Testis (tissue), 3 donors: Measurements from ENCODE around the gene TGFBI. TPM values are rescaled to one million over a fixed set of nuclear protein-coding genes. Genes with fewer than 3 reads are reported as not detected.

Source experiments
- DNase-seq: peaks from one replicate; pipeline ENCODE4 v3.0.0-alpha.2; 2019
- H3K27ac ChIP-seq, 2 donors: fragments of 200-600 bp; sonication (generic); one replicate each; pipeline ENCODE4 v1.5.1; 2019
- H3K27me3 ChIP-seq: fragments of 200-600 bp; sonication (generic); one replicate; pipeline ENCODE4 v1.5.1; 2019
- H3K36me3 ChIP-seq: fragments of 200-600 bp; sonication (generic); one replicate; pipeline ENCODE4 v1.5.1; 2017; ENCODE audit warnings: low read depth; ENCODE audit errors: missing control alignments
- H3K4me1 ChIP-seq: fragments of 200-600 bp; sonication (generic); one replicate; pipeline ENCODE4 v1.5.1; 2019
- H3K4me3 ChIP-seq, 2 donors: fragments of 200-600 bp; sonication (generic); one replicate each; pipeline ENCODE4 v1.5.1; 2017 to 2019
- H3K9me3 ChIP-seq: fragments of 200-600 bp; sonication (generic); one replicate; pipeline ENCODE4 v1.5.1; 2017
- POLR2A ChIP-seq: fragments of 450-650 bp; IDR thresholded peaks from one replicate; pipeline ENCODE4 v1.6.1; 2017; ENCODE audit warnings: antibody characterized with exemption, mild to moderate bottlenecking, moderate library complexity
- WGBS, 2 donors: methylation state at CpG; one replicate each; pipeline ENCODE4 v1.1.5; 2018; 5-methylcytosine and 5-hydroxymethylcytosine counted together
- intact Hi-C: fragments of 100-400 bp; cut with DNase I; formaldehyde crosslinking; loops from one replicate; pipeline ENCODE4 v1.15.1; 2023; ENCODE audit warnings: low total_unique reads
- polyA plus RNA-seq: library from polyadenylated mRNA; stranded (reverse); fragments of 350-450 nt; fragmentation: Illumina TruSeq; extraction: RNeasy Lipid Tissue Mini Kit (QIAGEN cat#74804); gene quantifications from one replicate; pipeline ENCODE4 v1.2.3, GENCODE V29; 2014; ENCODE audit warnings: low read depth, low replicate concordance; ENCODE audit not compliant: insufficient read depth
- total RNA-seq, 2 donors: library from RNA; depleted of rRNA; stranded (reverse); fragments of >200 nt; gene quantifications; one replicate each; pipeline ENCODE4 v1.2.3, GENCODE V29; 2016
- TF ChIP-seq, protein P1 (sequence below), 3 experiments: fragments of 450-650 bp in 2 of 3; fragments of 200-600 bp in 1 of 3; sonication (generic) in 1 of 3; IDR thresholded peaks; one replicate each; pipeline ENCODE4 v1.5.1; 2016 to 2019; ENCODE audit warnings: antibody characterized with exemption in 3 of 3, mild to moderate bottlenecking in 2 of 3, moderate library complexity in 1 of 3

TGFBI gene
- total and polyA plus RNA-seq, 3 donors from 2014 or later: 9.0 to 77.2 (median 15.4) TPM

DNA sequence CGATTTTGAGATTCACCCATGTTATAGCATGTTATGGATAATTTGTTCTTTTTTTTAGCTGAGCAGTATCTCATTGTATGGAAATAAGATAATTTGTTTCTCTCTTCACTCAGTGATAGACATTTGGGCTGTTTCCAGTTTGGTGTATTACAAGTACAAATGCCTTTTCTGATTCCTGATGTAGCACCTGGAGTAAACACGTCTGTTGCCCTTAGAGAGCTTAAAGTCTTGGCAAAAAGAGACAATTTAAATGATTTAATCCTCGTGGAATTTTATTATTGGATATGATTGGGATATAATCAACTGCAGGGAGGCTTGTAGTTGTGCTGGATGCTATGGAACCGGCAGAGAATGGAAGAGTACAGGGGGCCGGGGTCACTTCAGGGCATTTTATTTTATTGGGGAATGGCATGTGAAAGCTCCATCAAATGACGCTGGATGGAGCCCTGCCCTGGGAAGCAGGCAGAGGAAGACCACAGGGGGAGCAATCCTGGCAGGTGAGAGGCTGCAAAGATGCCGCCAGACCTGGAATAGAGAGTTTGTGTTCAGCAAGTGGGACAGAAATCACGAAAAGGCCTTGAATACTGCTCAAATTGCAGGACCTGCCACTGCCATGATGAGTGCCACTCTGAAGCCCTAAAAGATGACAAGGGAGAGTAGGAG is 31.0 kb upstream of the TGFBI start:
- intact Hi-C loops: no loop called here
- no peak for DNase-seq
- WGBS, 2 donors: 82 to 86% methylated on average over 8 of the region's 8 CpGs
- TF ChIP-seq, protein P1, sequence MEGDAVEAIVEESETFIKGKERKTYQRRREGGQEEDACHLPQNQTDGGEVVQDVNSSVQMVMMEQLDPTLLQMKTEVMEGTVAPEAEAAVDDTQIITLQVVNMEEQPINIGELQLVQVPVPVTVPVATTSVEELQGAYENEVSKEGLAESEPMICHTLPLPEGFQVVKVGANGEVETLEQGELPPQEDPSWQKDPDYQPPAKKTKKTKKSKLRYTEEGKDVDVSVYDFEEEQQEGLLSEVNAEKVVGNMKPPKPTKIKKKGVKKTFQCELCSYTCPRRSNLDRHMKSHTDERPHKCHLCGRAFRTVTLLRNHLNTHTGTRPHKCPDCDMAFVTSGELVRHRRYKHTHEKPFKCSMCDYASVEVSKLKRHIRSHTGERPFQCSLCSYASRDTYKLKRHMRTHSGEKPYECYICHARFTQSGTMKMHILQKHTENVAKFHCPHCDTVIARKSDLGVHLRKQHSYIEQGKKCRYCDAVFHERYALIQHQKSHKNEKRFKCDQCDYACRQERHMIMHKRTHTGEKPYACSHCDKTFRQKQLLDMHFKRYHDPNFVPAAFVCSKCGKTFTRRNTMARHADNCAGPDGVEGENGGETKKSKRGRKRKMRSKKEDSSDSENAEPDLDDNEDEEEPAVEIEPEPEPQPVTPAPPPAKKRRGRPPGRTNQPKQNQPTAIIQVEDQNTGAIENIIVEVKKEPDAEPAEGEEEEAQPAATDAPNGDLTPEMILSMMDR (IDR thresholded peaks at IDR 0.05): no peak
- no peak for TF ChIP-seq POLR2A
- Histone ChIP-seq H3K9me3 (no peaks in the 10 kb centered on the region), H3K4me1 (peaks cover 5% of the 10 kb centered on the region), H3K36me3 (no peaks in the 10 kb centered on the region), H3K27me3 (no peaks in the 10 kb centered on the region), H3K27ac (no peak overlapping the region), H3K4me3 (no peak overlapping the region)

DNA sequence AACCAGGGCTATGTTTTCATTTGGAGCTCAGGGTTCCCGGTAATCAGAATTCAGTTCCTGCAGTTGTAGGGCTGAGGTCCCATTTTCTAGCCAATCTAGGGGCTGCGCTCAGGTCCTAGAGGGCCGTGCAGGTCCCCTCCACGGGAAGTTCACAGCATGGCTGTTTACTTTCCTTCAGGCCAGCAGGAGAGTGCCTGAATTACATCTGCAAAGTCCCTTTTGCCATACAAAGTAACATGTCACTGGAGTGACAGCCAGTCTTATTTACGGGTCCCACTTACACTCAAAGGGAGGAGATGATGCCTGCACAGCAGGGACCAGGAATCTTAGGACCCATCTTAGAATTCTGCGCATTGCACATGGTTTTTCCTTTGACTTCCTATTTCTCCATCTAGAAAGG is 29.9 kb upstream of the TGFBI start:
- 89 to 91% methylated on average over 6 of the region's 6 CpGs for WGBS, 2 donors

DNA sequence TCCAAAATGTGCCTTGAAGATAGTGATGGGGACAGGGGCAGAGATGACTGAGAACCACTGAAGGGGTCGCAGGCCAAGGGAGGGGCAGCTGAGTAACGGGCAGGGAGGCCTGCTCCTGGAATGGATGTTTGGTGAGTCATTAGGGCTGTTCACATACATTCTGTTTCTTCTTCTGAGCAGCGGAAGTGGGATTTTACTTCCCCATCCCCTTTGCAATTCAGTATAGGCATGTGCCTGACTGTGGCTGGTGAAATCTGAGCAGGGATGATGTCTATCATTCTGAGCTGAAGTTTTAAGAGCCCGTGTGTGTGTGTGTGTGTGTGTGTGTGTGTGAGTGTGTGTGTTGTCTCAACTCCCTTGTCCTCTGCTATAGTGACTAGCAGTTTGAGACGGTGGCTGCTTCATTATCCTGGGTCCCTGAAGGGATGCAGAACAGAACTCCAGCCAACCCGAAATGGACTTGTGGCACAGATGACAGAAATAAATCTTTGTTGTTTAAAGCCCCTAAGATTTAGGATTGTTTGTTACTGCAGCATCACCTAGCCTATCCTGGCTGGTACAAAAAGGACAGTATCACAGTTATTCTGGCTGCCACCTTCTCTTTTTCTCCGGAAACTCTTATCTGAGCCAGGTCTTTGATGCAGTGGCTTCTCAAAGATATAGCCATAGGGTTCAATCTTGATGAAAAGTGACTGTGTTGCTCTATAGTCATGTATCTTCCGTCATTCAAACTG is 29.2 kb upstream of the TGFBI start:
- 70 to 80% methylated on average over 7 to 8 of the region's 8 CpGs for WGBS, 2 donors

More for the DNA sequence above, 29.9 kb upstream of the TGFBI start:
- Histone ChIP-seq H3K36me3 (no peaks in the 10 kb centered on the region), H3K27ac (no peak overlapping the region), H3K4me1 (peaks cover 3% of the 10 kb centered on the region), H3K4me3 (no peak overlapping the region), H3K27me3 (no peaks in the 10 kb centered on the region), H3K9me3 (no peaks in the 10 kb centered on the region)
- TF ChIP-seq POLR2A: no peak
- TF ChIP-seq, protein P1 (IDR thresholded peaks at IDR 0.05): no peak
- intact Hi-C loops: no loop called here
- DNase-seq: no peak

DNA sequence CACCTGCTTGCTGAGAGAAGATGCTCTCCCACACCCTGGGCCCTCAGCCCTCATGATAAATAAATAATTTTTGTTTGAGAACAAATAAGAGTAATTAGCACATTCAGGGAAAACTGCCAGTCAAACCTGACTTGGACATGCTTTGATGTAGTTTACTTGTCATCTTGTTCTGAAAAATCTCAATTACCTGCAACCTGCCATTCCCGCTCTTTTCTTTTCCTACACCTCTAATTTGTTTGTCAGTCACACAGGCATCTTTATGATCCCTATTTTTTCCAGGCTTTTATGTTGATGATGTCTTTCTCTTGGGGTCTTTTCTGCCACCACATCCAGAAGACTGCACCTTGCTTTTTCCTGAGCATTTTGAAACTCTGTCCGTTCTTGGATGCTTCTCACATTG is 28.6 kb upstream of the TGFBI start:
- no peaks in the 10 kb centered on the region for H3K9me3 ChIP-seq
- 92 to 93% methylated on average over 2 of the region's 2 CpGs for WGBS, 2 donors
- no peak overlapping the region for H3K4me3 ChIP-seq
- no peaks in the 10 kb centered on the region for H3K4me1 ChIP-seq
- intact Hi-C loops: no loop called here
- no peaks in the 10 kb centered on the region for H3K36me3 ChIP-seq
- no peak for DNase-seq
- no peaks in the 10 kb centered on the region for H3K27me3 ChIP-seq
- TF ChIP-seq, protein P1 (IDR thresholded peaks at IDR 0.05): no peak
- no peak for TF ChIP-seq POLR2A
- H3K27ac ChIP-seq: no peak overlapping the region

More for the DNA sequence above, 29.2 kb upstream of the TGFBI start:
- Histone ChIP-seq H3K4me3 (no peak overlapping the region), H3K4me1 (no peaks in the 10 kb centered on the region), H3K36me3 (no peaks in the 10 kb centered on the region), H3K9me3 (no peaks in the 10 kb centered on the region), H3K27ac (no peak overlapping the region), H3K27me3 (no peaks in the 10 kb centered on the region)
- intact Hi-C loops: no loop called here
- no peak for DNase-seq
- TF ChIP-seq POLR2A: no peak
- TF ChIP-seq, protein P1 (IDR thresholded peaks at IDR 0.05): no peak
